TTC549 (cell line): ENCODE results near the gene VOPP1.

Experiments used
- FAIRE-seq: peaks from 2 replicates; lab custom pipeline; 2012; peaks lifted over from hg19 to GRCh38; lab: Jason Lieb, UNC

VOPP1 gene

DNA sequence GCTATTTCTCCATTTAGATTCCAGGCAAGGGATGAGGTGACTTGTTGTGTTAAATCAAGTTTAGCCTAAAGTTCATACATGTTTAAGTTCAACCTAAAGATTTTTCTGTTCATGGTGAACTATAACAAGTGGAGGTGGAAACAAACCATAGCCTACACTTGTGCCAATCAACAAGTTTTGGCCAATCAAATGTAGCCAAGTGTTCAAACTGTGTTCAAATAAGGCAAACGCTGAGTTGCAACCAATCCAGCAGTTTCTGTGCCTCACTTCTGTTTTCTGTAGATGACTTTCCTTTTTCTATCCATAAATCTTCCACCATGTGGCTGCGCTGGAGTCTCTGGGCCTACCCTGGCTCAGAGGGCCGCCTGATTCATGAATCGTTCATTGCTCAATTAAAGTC is 4.5 kb upstream of the VOPP1 start:
- FAIRE-seq, result no peak

DNA sequence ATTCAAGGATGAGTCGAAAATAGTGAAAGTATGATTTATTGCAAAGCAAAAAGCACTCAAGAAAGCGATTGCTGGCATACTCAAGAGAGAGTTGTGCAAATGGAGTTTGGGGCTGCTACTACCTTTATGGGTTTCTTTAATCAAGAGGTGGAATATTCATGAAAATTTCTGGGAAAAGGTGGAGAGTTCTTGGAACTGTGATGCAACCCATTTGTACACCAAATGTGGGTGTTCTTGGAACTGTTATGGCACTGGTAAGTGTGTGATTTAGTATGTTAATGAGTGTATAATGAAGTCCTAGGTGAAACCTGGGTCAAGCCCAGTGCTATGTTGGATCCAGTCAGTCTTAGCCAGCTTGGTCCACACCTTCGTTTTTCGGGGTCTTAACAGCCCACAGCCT is 3.4 kb upstream of the VOPP1 start:
- no peak for FAIRE-seq

DNA sequence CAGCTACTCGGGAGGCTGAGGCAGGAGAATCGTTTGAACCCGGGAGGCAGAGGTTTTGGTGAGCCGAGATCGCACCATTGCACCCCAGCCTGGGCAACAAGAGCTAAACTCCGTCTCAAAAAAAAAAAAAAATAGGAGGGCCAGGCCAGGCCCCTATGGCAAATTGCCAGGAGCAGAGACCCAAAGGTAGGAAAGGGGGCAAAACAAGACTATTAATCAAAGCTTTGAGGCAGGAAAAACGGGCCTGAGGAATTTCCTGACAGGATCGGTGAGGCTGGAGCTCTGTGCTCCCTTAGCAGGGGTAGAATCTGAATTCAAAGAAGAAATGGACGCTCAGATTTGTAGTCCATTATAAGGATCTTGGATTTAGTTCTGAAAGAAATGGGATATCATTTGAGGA is 2.8 kb upstream of the VOPP1 start:
- FAIRE-seq, result no peak

DNA sequence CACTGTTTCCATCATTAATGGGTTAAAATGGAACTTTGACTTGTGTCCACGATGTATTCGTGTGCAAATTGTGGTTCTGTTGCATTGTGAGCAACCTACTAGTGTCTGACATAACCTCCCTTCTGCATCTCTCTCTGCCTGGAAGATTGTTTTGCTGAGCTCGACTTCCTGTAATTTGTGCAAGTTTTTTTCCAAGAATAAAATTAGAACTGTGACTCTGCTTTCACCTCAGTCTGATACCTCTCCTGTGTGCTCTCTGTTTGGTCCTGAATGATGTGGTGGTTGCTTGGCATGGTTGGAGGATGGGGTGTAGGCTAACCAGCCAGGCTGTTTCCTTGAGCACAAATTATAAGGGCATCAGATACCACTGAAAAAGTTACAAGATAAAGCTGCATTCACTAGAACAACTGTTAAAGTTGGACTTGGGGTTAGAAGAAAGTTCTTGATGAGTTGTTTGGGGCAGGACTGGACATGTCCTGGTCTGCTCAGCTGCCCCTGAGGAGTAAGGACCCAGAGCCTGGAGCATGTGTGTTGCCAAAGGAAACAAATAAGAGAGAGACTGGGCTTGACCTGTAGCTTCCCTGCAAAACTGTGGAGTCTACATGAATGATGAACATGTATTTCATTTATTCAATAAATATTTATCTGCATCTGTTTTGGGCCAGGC is 1.9 kb upstream of the VOPP1 start:
- no peak for FAIRE-seq

DNA sequence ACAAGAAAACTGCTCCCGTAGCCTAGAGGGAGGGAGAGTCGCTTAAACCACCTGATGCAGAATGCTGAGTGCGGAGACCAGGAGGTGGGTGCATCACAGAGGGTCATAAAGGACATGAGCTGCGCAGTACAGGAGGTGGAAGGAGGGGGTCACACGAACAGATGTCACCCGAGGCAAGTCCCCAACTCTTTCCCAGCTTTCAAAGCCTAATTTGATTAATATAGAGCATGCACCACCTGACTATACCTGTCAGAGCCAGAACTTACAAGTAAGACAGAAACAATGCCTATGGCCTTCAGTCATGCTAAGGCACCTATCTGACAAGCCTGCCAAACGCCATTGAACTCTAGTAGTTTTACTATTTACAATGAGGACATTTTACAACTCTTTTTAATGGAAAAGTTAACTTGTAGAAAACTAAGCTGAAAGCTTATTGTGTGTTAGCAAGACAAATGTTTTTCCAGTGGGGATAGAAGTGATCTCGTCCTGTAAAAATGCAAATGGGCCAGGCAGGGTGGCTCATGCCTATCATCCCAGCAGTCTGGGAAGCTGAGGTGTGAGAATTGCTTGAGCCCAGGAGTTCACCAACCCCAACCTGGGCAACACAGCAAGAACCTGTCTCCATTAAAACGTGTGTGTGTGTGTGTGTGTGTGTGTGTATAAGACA is 1.1 kb upstream of the VOPP1 start:
- no peak for FAIRE-seq

DNA sequence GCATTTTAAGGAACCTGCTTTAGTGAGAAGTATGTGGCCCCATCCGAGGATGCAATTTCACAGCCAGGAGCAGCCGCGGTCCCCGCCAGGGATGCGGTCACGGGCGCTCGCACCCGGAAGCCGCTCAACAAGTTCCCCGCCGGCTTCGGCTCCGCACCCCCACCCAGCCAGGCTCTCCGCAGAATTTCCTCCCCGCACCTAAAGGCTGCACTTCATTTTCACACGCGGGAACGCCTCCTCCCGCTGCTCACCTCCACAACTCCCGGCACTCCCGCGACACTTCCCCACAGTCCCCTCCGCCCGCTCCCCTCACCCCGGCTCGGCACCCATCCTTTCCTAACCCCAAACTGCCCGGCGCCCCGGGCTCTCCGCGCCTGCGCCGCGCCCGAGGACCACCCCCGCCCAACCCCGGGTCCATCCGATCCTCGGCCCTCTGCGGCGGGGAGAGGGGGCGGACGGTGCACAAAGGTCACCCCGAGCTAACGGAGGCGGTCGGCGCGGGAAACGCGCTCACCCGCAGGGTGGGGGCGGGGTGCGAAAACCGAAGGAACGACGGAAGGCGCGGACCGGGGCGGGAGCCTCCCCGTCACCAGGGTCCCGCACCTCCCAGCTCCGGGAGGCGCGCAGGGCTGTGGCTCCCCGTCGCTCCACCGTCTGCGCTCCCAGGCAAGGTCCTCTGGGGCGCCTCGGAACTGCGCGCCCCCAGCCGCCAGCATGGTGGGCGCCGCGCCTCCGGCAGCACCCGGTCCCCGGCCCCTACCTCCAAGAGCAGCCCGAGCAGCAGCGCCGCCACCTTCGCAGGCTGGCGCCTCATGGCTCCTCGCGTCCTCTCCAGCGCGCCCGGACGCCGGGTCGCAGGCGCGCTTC is 558 bp downstream of the VOPP1 start:
- no peak for FAIRE-seq

DNA sequence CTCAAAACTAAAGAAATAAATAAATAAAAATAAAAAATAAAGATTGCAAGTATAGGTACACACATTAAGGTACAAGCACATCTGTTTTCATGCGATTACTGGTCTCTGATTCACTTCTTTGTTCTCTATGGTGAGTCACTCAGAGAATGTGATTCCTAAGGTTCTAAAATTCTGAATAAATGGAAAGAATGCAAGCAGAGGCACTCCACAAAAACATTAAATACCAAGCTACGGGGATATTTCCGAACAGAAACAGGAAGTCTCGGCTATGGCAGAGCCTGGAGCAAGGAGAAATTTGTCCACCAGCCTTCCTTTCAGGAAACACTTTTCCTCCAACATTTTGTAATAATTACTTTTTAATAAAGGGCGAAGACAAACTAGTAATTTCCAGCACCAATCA is 1.4 kb downstream of the VOPP1 start:
- FAIRE-seq, result no peak

DNA sequence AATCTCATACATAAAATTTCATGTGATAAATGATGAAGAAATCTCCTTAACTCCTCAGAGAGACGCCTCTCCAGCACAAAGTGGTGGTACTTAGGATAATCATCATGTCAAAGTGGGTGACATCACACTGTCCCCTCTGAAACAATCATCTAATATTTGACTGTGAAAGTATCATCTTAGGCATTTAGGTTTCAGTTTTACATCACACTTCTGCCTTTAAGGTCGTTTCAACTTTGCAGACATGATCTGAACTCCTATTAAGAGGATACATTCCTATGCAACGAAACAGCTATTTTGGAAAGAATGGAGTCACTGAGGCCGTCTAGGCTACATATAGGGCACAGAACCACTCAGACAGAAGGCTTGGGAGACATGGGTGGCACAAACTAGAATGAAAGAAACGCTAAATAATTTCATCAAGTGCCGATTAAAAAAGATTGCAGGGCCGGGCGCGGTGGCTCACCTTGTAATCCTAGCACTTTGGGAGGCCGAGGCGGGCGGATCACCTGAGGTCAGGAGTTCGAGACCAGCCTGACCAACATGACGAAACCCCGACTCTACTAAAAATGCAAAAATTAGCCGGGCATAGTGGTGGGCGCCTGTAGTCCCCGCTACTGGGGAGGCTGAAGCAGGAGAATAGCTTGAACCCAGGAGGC is 2.0 kb downstream of the VOPP1 start:
- no peak for FAIRE-seq

DNA sequence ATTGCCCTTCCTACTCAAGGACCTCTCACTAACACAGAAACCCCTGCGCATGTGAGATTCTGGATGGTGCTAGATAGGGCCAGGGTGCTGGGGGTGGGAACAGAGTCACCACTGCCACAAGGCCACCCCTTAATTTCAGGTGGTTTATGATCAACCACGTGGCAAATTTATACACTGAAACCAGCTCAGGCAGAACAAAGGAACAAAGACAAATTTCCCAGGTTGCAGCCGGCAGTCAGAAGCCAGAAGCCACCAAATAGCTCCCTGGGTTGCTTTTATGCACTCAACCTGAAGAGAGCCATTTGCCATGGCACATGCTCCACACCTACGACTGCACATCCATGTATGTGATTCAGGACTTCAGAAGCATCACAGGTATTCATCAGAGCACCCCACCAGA is 2.5 kb downstream of the VOPP1 start:
- no peak for FAIRE-seq

DNA sequence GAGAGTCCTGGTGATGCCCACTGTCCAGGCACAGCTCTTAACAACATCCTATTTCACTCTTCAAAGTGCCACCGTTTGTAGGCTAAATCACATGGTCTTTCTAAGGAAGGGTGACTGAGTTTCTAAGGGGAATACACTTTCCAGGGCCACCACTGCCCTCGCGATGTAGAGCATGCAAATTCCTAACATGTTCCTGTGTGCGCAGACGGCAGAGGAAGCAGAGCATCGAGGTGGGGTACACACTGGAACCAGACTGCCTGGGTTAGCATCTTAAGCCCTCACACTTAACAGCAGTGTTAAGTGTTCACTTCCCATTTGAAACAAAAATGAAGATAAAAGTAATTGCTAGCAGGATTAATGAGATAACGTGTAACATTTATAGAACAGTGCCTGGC is 3.0 kb downstream of the VOPP1 start:
- no peak for FAIRE-seq

DNA sequence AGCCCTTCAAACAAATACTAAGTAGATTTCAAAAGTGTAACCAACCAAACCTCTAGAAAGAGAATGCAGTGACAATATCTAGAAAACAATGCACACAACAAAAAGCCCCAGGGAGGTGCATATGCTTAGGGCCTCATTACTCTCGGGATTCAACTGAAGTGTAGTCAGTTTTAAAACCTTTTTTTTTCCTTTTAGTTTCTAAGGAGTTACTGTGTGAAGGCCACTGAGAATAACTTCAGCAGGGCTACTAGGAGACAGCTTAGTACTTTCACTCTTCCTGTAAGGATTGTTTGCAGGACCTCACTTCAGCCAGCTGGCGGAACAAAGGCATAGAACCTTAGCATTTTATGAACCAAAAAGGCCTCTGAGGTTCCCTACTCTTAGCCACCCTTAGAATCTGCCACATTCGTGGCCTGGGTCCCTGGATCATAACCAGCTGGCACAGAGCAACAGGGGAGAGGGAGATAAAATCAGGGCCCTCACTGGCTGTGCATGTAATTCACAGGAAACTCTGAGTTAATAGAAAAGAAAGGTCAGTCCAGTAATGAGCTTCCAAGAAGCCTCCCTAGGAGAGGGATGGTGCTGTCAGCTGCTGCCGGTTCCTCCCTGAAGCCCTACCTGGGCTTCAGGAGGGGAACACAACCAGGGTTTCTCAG is 3.6 kb downstream of the VOPP1 start:
- no peak for FAIRE-seq

DNA sequence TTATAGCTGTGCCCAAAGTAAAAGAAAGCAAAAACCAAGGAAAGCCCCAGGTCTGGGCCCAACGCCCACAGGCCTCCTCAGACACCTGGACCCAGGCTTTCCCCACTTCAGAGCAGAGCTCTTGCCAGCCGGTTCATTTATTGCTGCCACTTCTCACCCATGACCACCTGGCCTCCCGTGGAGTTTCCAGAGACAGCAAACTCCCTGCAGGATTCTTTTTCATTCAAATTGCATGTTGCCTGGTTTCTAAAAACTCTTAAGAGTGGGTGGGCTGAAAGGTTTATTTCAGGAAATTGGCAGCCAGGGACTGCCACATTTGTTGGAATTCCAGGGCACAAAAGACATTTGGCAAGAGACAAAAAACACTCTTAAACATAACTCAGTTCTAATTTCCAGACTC is 4.7 kb downstream of the VOPP1 start:
- FAIRE-seq, result no peak

DNA sequence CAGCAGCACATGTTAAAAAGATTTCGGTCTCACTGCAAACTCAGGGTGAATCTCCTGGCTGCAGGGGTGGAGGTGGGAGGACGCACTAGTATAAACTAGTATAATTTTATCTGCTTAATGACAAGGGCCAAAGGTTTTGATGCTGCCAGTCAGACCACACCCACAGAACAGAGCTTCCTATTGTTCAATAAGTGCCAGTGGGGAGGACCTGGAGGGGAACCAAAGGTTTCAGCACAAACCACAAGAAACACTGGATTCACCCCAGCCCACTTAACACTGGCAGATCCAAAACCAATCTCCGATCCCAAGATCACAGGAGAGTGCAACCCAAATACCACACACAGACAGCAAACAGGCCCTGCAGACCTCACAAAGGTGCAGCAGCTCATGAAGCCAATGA is 6.6 kb downstream of the VOPP1 start:
- no peak for FAIRE-seq

DNA sequence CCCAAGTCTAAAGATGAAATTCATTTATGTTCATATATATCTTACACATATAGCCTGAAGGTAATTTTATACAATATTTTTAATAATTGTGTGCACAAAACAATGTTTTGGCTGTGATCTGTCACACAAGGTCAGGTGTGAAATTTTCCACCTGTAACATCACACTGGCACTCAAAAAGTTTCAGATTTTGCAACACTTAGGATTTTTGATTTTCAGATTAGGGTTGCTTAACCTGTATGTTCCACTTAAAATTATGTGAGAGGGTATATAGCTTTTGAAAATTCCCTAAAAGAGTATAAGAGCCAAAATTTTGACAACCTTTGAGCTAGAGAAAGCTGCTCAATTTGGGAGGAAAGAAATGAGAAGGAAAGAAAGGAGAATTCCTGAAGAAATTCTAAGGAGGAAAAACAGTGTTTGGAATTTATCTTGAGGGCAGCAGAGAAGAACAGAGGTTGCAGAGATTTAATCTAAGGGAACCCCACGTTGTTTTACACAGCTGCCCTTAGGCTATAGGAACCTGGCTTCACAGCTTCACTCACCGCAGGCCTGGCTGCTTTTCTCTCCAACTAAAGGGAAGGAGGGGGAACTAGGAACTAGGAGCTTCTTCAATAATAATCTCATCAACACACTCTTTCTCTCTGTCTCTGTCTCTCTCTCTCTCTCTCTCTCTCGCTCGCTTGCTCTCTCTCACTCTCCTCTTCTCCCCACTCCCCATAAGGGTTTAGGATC is 8.5 kb downstream of the VOPP1 start:
- FAIRE-seq, result no peak

DNA sequence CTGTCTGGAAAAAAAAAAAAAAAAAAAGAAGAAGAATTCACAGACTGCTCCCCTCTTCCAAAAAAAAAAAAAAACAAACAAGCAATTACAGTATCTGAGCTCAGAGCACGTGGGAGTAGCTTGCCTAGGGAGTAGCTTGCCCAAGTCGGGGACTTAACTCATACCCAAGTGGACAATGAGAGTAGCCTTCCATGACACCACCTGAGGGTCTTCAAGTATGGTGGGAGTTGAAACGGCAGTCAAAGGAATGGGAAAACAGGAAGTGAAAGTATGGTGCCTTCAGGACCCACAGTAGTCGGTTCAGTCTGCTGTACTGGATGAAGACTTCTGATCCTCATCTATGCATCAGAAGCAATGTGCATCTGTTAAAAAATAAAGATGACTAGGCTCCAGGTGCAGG is 10.6 kb downstream of the VOPP1 start:
- FAIRE-seq, result no peak

DNA sequence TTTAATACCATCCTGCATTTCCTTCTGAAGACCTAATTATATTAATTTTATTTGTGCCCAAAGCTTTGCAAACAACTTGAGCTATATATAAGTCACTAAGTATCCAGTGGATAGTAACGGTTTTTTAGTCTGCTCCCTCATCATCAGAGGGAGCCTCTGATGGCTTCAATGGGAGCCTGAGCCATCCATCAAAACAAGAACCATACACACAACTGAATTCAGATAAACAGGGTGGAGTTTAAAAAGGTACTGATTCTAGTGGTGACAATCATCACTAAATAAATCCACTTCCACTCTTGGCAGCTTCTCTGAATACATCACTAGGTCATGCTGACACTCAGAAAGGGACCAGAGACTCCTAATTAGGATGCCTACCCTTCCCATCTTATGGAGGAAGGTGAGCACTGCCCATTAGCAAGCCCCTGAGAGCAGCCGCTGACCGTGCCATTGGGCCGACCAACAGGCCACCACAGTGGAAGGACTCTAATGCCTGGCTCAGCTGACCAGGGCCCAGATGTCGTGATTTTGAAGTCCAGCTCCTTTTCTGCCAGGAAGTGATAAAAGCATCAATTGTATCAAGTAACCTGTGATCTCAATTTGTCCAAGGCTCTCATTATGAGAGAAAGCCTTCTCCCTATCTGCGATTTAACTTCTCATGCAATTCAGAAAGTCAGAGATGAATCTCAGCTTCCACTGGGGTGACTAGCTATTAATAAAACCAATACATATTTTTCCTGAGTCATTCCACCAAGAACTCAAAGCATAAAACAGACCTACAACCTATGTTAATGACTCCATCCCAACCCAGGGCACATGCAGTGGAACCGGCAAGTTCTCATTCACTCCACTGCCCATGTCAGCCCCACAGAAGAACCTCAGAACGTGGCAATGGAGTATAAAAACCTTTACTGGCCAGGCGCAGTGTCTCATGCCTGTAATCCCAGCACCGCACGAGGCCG is 13.1 kb downstream of the VOPP1 start:
- no peak for FAIRE-seq

DNA sequence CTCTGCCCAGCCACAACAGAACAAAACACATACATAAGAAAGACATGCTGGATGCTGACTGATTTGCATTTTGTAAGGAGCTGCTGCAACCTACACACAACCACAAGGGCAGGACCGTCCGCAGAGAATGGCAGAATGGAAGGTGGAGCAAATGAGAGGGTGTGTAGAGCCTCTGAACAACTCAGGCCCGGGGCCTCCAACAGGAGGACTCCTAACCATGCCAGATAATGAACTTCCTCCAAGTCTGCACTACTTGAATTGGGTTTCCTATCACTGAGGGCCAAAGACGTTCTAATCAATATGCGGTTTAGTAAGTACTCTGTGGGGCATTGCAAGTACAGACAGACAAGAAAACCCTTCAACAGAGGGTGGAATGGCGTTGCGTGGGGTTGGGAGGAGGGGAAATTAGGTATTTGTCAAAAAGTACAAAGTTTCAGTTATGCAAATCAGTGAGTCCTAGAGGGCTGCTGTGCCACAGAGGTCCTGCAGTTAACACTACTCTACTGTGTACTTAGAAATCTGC is 14.6 kb downstream of the VOPP1 start:
- FAIRE-seq, result no peak

DNA sequence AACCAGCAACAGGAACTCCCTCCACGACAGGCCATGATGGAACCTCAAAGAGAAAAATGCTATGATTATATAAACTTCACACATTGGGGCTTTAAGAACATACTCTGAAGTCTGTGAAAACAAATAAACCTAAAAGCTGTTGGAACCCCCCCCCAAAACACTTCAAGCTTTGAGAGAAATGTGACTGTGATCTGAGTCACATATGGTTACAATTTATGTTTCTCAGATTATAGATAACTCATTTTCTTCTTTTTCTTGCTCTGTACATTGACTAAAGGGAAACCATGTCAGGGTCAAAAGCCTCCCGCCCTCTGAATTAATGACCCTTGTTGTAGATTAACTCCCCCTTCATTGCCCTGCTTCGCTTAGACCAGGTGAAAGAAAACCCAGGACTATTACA is 15.8 kb downstream of the VOPP1 start:
- no peak for FAIRE-seq

DNA sequence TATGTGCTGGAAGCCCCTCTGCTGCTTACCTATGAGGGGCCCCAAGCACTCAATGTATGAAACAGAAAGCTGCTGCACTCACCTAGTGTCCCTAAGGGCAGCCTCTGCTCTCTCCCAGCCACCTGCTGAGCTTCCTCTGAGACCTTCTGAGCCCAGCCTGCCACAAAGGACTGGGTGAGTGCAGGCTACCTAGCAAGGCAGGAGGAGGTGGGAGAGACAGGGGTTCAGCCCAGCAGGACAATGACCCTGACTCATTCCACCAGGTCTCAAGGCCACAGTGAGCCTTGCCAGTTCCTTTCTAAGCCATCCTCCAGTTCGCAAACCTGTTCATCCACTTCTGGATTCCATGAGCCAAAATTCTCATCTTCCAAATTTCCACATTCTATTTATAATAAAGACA is 16.3 kb downstream of the VOPP1 start:
- FAIRE-seq, result no peak

DNA sequence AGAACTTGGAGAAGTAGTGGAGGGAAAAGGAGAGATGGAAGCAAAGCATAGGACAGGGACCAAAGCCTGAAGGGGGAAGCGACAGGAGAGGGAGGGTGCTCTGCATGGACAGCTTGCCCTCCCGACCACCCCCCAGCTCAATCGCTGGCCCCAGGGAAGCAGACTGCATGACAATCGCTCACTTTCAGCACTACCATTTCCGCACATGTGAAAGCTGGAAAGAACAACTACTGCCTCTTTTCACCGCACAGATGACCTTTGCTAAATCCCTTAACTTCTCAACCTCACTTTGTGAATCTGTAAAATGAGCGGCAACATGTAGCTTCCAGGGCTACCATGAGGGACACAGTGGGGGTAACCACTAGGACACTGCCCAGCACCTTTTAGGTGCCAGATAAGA is 17.1 kb downstream of the VOPP1 start:
- FAIRE-seq, result no peak
